Mucosa of descending colon (tissue), 3 donors: Measurements from ENCODE around the gene ST13. TPM values are rescaled to one million over a fixed set of nuclear protein-coding genes. Genes with fewer than 3 reads are reported as not detected.

Experiments
- ATAC-seq: fragments of 200-7000 bp; cut with Tn5 transposase; one replicate; pipeline ENCODE4 v1.9.1; 2020; ENCODE audit warnings: mild to moderate bottlenecking, moderate library complexity
- DNase-seq, 3 donors: peaks; one replicate each; pipeline ENCODE4 v3.0.0-alpha.2; 2020
- H3K36me3 ChIP-seq: fragments of 200-600 bp; one replicate; pipeline ENCODE4 v1.8.0; 2021; ENCODE audit warnings: low read depth, mild to moderate bottlenecking
- H3K4me1 ChIP-seq: fragments of 200-600 bp; one replicate; pipeline ENCODE4 v1.8.0; 2021; ENCODE audit warnings: low read depth, mild to moderate bottlenecking
- H3K4me3 ChIP-seq: fragments of 200-600 bp; one replicate; pipeline ENCODE4 v1.8.0; 2021; ENCODE audit warnings: mild to moderate bottlenecking
- H3K9me3 ChIP-seq: fragments of 200-600 bp; one replicate; pipeline ENCODE4 v1.8.0; 2021; ENCODE audit warnings: mild to moderate bottlenecking
- intact Hi-C, 2 donors: fragments of 100-400 bp; cut with DNase I in 1 of 2; cut with micrococcal nuclease in 1 of 2; formaldehyde crosslinking; loops; one replicate each; pipeline versions ENCODE4 v1.11.0 to v1.11.1; 2022; cut with DNase I, micrococcal nuclease
- total RNA-seq, 3 donors: library from RNA; stranded (reverse); fragmentation: NEBNext Ultra II Directional in 2 of 3; extraction: Animal tissue kit (Norgen Biotek cat#: 25700) in 2 of 3; gene quantifications; one replicate each; pipeline versions ENCODE4 v1.2.1 to v1.2.4, GENCODE V29; 2021 to 2023
- TF ChIP-seq, protein P1 (sequence below): fragments of 200-600 bp; IDR thresholded peaks from one replicate; pipeline ENCODE4 v1.8.0; 2022; ENCODE audit warnings: antibody characterized with exemption, mild to moderate bottlenecking
- donor health status: DM: no; HTN: no; CAD: no; lungs with moderate emphysema.
- donor health status: DM: no; HTN: no; CAD: no.
- donor health status: DM: no; HTN: yes; CAD: no.

ST13 gene
- total RNA-seq, 3 donors from 2014 or later: 151 to 278 (median 151) TPM

DNA sequence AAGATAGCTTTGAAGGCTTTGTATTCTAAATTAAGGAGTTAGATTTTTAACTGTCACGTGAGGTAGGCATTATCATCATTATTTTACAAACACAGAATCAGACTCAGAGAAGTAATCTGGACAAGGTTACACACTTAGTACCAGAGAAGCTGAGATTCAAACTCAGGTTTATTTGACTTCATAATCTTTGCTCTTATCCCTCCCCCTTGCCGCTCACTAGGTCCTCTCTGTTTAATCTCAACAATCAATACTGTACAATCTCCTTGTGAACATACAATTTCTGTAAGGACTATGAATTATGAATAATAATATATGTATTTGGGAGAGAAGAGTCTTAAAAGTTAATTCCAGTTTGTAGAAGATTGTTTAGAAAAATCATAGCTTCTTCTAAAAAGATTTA, 10.7 kb upstream of the ST13 start:
- ATAC-seq: no peak
- TF ChIP-seq, protein P1, sequence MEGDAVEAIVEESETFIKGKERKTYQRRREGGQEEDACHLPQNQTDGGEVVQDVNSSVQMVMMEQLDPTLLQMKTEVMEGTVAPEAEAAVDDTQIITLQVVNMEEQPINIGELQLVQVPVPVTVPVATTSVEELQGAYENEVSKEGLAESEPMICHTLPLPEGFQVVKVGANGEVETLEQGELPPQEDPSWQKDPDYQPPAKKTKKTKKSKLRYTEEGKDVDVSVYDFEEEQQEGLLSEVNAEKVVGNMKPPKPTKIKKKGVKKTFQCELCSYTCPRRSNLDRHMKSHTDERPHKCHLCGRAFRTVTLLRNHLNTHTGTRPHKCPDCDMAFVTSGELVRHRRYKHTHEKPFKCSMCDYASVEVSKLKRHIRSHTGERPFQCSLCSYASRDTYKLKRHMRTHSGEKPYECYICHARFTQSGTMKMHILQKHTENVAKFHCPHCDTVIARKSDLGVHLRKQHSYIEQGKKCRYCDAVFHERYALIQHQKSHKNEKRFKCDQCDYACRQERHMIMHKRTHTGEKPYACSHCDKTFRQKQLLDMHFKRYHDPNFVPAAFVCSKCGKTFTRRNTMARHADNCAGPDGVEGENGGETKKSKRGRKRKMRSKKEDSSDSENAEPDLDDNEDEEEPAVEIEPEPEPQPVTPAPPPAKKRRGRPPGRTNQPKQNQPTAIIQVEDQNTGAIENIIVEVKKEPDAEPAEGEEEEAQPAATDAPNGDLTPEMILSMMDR: no peak
- H3K4me1 ChIP-seq: no peaks in the 10 kb centered on the region
- DNase-seq: no peak
- intact Hi-C loops: no loop called here
- H3K36me3 ChIP-seq: no peaks in the 10 kb centered on the region
- no peak overlapping the region for H3K4me3 ChIP-seq
- no peaks in the 10 kb centered on the region for H3K9me3 ChIP-seq

DNA sequence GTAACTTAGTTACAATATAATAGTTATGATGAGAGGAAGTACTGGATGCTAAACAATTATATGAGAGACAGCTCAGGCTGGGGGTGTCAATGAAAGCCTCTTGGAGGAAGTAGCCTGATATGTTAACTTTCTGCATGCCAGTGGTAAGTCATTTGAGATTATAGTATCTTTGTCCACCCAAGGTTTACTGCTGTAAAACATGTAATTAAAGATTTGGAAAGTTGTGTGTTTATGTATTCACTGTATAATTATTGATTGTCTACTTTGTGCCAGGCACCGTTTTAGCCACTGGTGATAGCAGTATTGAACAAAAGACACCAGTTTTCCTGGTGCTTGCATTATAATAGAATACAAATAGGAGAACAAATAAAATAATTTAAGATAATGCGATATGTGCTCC, 6.1 kb upstream of the ST13 start:
- H3K9me3 ChIP-seq: no peaks in the 10 kb centered on the region
- H3K36me3 ChIP-seq: no peaks in the 10 kb centered on the region
- intact Hi-C loops: no loop called here
- ATAC-seq (no peak), DNase-seq (no peak)
- TF ChIP-seq, protein P1: no peak
- H3K4me3 ChIP-seq: no peak overlapping the region
- peaks cover 14% of the 10 kb centered on the region for H3K4me1 ChIP-seq

DNA sequence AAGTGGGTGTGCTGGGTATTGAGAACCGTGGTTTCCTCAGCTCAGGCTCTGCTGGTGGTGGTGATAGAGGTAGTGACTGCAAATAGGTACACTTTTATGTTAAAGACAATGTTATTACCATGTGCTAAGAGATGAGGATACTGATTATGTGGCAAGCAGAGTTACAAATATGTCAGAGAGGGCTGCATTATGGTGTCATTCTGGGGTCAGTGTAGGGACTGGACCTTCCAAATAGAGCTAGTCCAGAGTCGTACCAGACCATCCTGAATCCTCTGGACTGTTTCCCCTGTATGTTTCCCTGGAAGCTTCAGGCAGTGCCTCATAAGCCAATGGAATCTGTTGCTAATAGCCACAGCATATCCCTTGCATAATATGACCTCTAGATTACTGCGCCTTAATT, 5.6 kb upstream of the ST13 start, which contains the start of gene DNAJB7:
Gene DNAJB7, minus strand, starts transcription at position 101 of the 400 bp plus-strand sequence. CDS start 119 bp downstream, outside the sequence.
- no peaks in the 10 kb centered on the region for H3K9me3 ChIP-seq
- intact Hi-C loops: no loop called here

DNA sequence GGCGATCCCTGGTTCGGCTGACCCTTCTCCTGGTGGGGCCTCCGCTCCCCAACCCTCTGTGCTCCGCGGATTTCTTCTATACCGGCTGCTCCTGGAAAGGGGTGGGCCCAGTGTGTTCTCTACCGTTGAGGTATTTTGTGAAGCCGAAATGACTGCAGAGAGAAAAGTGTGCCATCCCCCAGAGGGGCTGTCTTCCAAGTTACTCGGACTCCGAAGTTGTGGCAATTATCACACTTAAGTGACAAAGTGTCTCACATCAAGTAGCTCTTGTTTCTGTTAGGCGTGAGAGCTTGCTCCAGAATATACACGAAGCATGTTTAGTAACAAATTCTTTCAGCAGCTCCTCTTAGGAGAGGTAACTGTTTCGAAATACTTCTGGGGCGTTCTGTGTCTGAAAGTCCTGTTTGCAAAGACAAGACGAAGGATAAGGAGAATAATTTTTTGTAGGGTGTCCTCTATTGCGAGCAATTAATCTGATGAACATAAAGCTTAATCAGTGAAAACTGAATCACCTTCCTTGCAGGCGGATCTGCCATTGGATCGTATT, 943 bp upstream of the ST13 start:
- H3K4me1 ChIP-seq: peaks cover 44% of the 10 kb centered on the region
- H3K4me3 ChIP-seq: peak overlapping the region; percentile 86
- H3K36me3 ChIP-seq: no peaks in the 10 kb centered on the region
- no peaks in the 10 kb centered on the region for H3K9me3 ChIP-seq
- TF ChIP-seq, protein P1: no peak
- intact Hi-C loops: no loop called here
- DNase-seq: no peak
- no peak for ATAC-seq

More for the DNA sequence above, 5.6 kb upstream of the ST13 start, which contains the start of gene DNAJB7:
- H3K4me3 ChIP-seq: no peak within 1 kb of the TSS
- H3K4me1 ChIP-seq: peaks cover 14% of the 10 kb centered on the region
- no peaks in the 10 kb centered on the region for H3K36me3 ChIP-seq
- TF ChIP-seq, protein P1: no peak
- no peak for DNase-seq
- no peak for ATAC-seq

DNA sequence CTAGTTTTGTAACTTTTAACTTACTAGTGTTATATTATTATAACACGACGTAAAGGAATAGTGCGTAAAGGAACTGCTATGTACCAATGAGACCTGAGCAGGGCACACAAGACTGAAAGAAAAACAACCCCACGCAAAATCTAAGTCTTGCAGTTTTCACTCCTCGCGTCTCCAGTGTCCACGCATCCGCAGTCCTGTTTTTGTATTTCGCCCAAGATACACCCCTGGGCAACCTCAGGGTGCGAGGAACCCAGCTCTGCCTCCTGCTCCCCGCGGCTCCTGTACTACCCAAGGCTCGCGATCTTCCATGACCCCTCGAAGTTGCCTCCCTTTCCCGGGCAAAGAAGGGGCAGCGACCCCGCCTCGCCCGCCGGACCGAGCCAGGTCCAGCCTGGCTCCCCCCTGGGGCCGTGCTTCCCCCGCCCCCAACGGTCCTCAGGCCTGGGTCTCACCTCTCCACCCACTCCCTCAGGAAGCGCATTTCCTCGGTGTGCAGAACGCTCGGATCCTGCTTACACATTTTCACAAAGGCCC, 393 bp downstream of the ST13 start:
- DNase-seq: no peak
- TF ChIP-seq, protein P1: no peak
- intact Hi-C loops: no loop called here

More for the DNA sequence above, 393 bp downstream of the ST13 start:
- ATAC-seq: peak; percentile 27
- H3K4me1 ChIP-seq: peaks cover 47% of the 10 kb centered on the region
- H3K36me3 ChIP-seq: no peaks in the 10 kb centered on the region
- peak overlapping the region; percentile 86 for H3K4me3 ChIP-seq
- no peaks in the 10 kb centered on the region for H3K9me3 ChIP-seq
